DND-41 (cell line): Measurements from ENCODE around the gene STIMATE.
A peak's percentile ranks its signal among the peaks of the same experiment; 100 is the strongest.

Experiments
- ATAC-seq: fragments of 200-7000 bp; cut with Tn5 transposase; 3 replicates; pipeline ENCODE4 v1.9.1; 2021; ENCODE audit warnings: low read depth; ENCODE audit not compliant: insufficient read depth
- DNase-seq: peaks from one replicate; pipeline ENCODE4 v3.0.0-alpha.2; 2020
- H2AFZ ChIP-seq: 2 replicates; pipeline ENCODE4 v1.6.0; 2012; ENCODE audit warnings: low read depth, low read length
- H3K27ac ChIP-seq: 2 replicates; pipeline ENCODE4 v1.5.1; 2012; ENCODE audit warnings: low read length, inconsistent platforms
- H3K27me3 ChIP-seq: fragments of 200-600 bp; sonication (generic); 2 replicates; pipeline ENCODE4 v1.6.0; 2012; ENCODE audit warnings: low read length, mild to moderate bottlenecking, inconsistent platforms; ENCODE audit not compliant: insufficient read depth, poor library complexity
- H3K36me3 ChIP-seq: 2 replicates; pipeline ENCODE4 v1.5.1; 2012; ENCODE audit warnings: low read length, inconsistent platforms; ENCODE audit not compliant: insufficient read depth
- H3K4me1 ChIP-seq: 2 replicates; pipeline ENCODE4 v1.5.1; 2012; ENCODE audit warnings: mild to moderate bottlenecking, low read length; ENCODE audit not compliant: insufficient read depth
- H3K4me2 ChIP-seq: 2 replicates; pipeline ENCODE4 v1.6.0; 2012; ENCODE audit warnings: mild to moderate bottlenecking, moderate library complexity, low read length, inconsistent platforms; ENCODE audit not compliant: insufficient read depth
- H3K4me3 ChIP-seq, 2 experiments: fragments of 200-600 bp in 1 of 2; shearing (Covaris generic) in 1 of 2; 2 replicates each; pipeline ENCODE4 v1.5.1; 2012 to 2016; ENCODE audit warnings: inconsistent platforms in 2 of 2, low read length in 2 of 2, mild to moderate bottlenecking in 2 of 2, low read depth in 1 of 2, moderate library complexity in 1 of 2
- H3K79me2 ChIP-seq: 2 replicates; pipeline ENCODE4 v1.6.0; 2012; ENCODE audit warnings: low read length, inconsistent platforms; ENCODE audit not compliant: insufficient read depth
- H3K9ac ChIP-seq: 2 replicates; pipeline ENCODE4 v1.6.0; 2012; ENCODE audit warnings: low read depth, mild to moderate bottlenecking, inconsistent platforms, low read length, moderate library complexity
- H3K9me3 ChIP-seq: 2 replicates; pipeline ENCODE4 v1.5.1; 2012; ENCODE audit warnings: low read length, moderate library complexity, mild to moderate bottlenecking, inconsistent platforms; ENCODE audit not compliant: insufficient read depth, severe bottlenecking
- H4K20me1 ChIP-seq: 2 replicates; pipeline ENCODE4 v1.6.0; 2012; ENCODE audit warnings: low read length; ENCODE audit not compliant: insufficient read depth
- CTCF ChIP-seq: IDR thresholded peaks from 2 replicates; pipeline ENCODE4 v1.5.1; 2012; ENCODE audit warnings: borderline replicate concordance, low read length, moderate library complexity, mild to moderate bottlenecking; ENCODE audit not compliant: poor library complexity, severe bottlenecking; ENCODE audit errors: extremely low read depth
- EZH2 ChIP-seq: IDR thresholded peaks from 3 replicates; pipeline ENCODE4 v1.6.1; 2012; ENCODE audit warnings: borderline replicate concordance, low read depth, mild to moderate bottlenecking, moderate library complexity, low read length, inconsistent platforms; ENCODE audit not compliant: severe bottlenecking

STIMATE gene

GRCh38 chr3:52856666-52857065, 40.7 kb downstream of the STIMATE start:
- H3K4me1 ChIP-seq, result no peaks in the 10 kb centered on the region
- TF ChIP-seq CTCF (no peak), EZH2 (no peak)
- no peak overlapping the region for H3K27ac ChIP-seq
- DNase-seq (no peak), ATAC-seq (no peak)
- peaks cover 8% of the 10 kb centered on the region for H3K36me3 ChIP-seq
- no peak overlapping the region for H3K9ac ChIP-seq
- no peaks in the 10 kb centered on the region for H3K79me2 ChIP-seq
- no peaks in the 10 kb centered on the region for H3K27me3 ChIP-seq
- H4K20me1 ChIP-seq, result peaks cover 9% of the 10 kb centered on the region; the same call in 1 of the 2 replicates
- no peak overlapping the region for H3K4me3 ChIP-seq
- H2AFZ ChIP-seq, result no peak overlapping the region
- no peak overlapping the region for H3K4me2 ChIP-seq
- H3K9me3 ChIP-seq, result no peaks in the 10 kb centered on the region

- no peak for TF ChIP-seq CTCF
- no peak for TF ChIP-seq EZH2
- no peak overlapping the region for H3K4me2 ChIP-seq
- peaks cover 4% of the 10 kb centered on the region; the same call in 1 of the 2 replicates for H4K20me1 ChIP-seq
- H3K4me3 ChIP-seq, result no peak overlapping the region
- ATAC-seq (no peak), DNase-seq (no peak)
- H3K9ac ChIP-seq, result no peak overlapping the region
- H3K79me2 ChIP-seq, result no peaks in the 10 kb centered on the region
- no peaks in the 10 kb centered on the region for H3K27me3 ChIP-seq
- no peaks in the 10 kb centered on the region for H3K9me3 ChIP-seq
- peaks cover 24% of the 10 kb centered on the region for H3K36me3 ChIP-seq
- no peak overlapping the region for H3K27ac ChIP-seq
- H3K4me1 ChIP-seq, result no peaks in the 10 kb centered on the region
- H2AFZ ChIP-seq, result no peak overlapping the region
Measured at GRCh38 chr3:52854013-52854412, 43.3 kb downstream of the STIMATE start.

GRCh38 chr3:52852419-52852818, 44.9 kb downstream of the STIMATE start:
- ATAC-seq (no peak), DNase-seq (no peak)
- Histone ChIP-seq H3K4me1 (no peaks in the 10 kb centered on the region), H3K9me3 (no peaks in the 10 kb centered on the region), H3K27ac (no peak overlapping the region), H3K4me3 (no peak overlapping the region), H3K9ac (no peak overlapping the region; the same call in 1 of the 2 replicates), H2AFZ (no peak overlapping the region), H3K4me2 (no peak overlapping the region), H4K20me1 (peaks cover 4% of the 10 kb centered on the region; the same call in 1 of the 2 replicates), H3K36me3 (peaks cover 33% of the 10 kb centered on the region), H3K79me2 (no peaks in the 10 kb centered on the region), H3K27me3 (no peaks in the 10 kb centered on the region)
- no peak for TF ChIP-seq EZH2
- TF ChIP-seq CTCF, result no peak

GRCh38 chr3:52851348-52851747, 46.0 kb downstream of the STIMATE start:
- Histone ChIP-seq H3K79me2 (no peaks in the 10 kb centered on the region), H3K27ac (no peak overlapping the region), H3K4me2 (no peak overlapping the region), H3K36me3 (peaks cover 34% of the 10 kb centered on the region), H4K20me1 (peaks cover 4% of the 10 kb centered on the region; the same call in 1 of the 2 replicates), H3K4me1 (no peaks in the 10 kb centered on the region), H2AFZ (no peak overlapping the region), H3K27me3 (no peaks in the 10 kb centered on the region), H3K4me3 (no peak overlapping the region), H3K9ac (no peak overlapping the region), H3K9me3 (no peaks in the 10 kb centered on the region)
- ATAC-seq, result peak; percentile 64
- peak; percentile 33 for DNase-seq
- TF ChIP-seq CTCF, result peak; percentile 72
- TF ChIP-seq EZH2, result no peak
